GM21786 (cell line): ENCODE results near the gene LRRN3.
A peak's percentile ranks its signal among the peaks of the same experiment; 100 is the strongest.
"Not testable (repeated sequence)": the region's sequence is repeated elsewhere in the genome, so short reads cannot be mapped to it uniquely, and the experiment has no call there.

ENCODE experiments used
- ATAC-seq: cut with Tn5 transposase; IDR thresholded peaks from one replicate; pipeline ENCODE4 v1.9.1; 2021; ENCODE audit not compliant: unreplicated experiment

The LRRN3 gene

DNA sequence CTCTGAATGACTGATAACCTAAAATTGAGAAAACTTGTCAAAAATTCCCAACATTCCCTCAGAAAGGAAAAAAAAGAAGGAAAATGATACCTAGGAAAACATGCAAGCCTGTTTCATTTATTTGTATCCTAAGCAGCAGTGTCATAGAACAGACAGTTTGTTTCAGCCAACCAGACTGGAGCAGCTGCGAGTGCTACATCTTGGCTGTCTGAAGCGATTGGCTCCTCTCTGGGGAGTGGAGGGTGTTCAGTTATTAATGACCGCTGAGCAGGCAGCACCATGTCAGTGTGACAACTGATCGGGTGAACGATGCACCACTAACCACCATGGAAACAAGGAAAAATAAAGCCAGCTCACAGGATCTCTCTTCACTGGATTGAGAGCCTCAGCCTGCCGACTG is at the start of gene LRRN3:
Gene LRRN3 (plus strand): TSS at position 282 of the 400 bp plus-strand sequence. CDS start 31,646 bp downstream, outside the sequence.
- ATAC-seq = no peak

DNA sequence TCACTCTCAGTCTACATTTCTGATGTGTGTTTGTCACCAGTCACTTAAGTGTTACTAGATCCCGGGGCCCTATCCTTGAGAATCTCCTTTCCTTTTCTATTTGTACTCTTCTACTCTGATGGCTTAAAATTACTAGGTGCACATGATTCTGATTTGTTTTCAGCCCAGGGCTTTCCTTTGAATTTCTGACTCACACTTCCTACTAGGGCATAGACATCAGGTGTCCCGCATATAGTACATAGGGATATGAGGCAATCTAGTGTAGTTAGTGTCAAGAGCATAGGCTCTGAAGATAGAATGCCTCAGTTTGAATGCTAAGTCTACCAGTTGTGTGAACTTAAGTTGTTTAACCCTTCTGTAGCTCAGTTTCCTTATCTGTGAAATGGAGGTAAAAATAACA is 49.4 kb upstream of the LRRN3 start:
- no peak for ATAC-seq

DNA sequence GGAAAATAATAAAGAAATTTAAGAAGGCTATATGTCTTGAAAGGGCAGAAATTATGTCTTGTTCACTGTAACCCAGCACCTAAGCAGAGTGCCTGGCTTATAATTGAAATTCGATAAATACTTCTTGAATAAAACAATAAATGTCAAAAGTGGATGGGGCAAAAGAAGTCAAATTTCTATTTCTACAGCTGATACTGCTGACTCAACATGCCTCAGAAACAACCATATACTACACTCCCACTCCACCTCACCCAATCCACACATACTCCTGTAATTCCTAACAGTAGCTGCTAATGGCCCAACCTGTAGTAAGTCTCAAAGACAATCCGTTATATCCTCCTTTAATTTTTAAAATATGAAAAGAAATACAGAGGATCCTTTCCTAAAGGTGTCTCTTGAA is 48.1 kb upstream of the LRRN3 start:
- ATAC-seq = no peak

DNA sequence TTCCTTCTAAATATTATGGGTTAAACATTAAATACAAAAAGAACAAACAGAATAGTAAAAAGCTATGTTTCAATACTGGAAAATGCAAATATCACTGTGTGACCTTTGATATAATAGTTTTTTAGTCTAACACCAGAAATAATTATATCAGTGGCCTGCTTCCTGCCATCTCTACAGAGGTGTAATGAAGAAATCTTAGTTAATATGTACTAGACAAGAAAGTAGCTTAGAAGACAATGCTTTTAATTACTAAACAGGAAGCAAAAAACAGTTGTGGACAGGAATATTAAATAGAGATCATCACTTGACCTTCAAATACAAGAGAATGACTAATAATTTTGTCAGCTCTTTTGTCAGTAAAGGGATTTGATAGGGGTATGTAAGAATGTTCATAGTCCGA is 47.4 kb upstream of the LRRN3 start:
- peak; percentile 95 for ATAC-seq

DNA sequence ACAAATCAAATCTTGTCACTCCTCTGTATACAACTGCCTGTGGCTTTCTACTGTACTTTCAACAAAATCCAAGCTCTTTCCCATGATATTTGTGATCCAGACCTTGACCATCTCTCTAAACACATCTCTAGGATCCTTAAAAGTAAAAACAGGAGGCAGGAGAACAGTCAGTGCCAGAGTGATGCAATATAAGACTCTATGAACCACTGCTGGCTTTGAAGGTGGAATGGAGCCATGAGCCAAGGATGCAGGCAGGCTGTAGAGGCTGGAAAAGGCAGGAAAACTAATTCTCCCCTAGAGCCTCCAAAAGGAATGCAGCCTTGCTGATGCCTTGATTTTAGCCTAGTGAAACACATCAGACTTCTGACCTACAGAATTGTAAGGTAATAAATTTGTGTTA is 45.5 kb upstream of the LRRN3 start:
- no peak for ATAC-seq

DNA sequence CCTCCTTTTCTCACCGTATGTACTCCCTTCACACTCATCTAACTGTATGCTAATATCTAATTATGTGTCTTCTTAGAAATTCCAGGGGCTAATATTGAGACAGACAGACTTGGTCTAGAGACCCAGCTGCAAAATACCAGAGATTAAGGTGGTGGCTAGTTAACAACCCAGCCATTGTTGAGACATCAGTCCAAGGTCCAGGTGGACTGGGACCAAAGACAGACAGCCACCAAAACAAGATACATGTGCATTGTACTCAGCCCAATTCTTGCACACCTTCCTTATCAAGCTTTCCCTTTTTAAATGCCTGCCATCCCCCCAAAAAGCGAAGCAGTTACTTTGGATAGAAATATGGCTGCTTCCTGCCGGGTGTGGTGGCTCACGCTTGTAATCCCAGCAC is 43.3 kb upstream of the LRRN3 start:
- no peak for ATAC-seq

DNA sequence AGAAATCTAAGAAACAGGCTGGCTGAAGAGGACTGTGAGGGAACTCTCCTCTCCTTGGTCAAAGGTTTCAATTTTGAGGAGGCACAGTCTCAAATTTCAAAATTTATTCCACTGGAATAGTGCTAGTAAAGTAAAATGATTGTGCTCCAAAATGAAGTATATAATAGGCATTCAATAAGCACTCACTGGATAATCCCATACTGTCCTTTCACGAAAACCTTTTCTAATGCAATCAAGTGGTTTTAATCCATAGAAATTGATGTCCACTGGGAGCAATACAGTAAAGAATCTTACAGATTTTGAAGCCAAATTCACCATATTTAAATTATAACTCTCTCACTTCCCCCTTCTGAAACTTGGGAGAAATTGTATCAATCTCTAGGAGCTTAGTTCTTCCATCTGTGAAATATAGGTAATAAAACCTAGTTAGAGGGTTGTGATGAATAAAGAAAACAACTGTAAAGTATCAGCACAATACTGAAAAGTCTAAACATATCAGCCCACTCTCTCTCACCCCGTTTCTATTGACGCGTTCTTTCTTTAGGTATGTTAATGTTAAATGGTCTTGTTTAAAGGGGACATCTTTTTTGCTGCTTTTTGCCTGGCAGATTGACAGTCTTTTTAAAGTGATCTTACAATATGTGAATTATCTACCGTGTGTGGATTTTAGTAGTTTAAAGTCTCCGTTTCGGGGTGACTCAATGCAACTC is 40.8 kb upstream of the LRRN3 start:
- no peak for ATAC-seq

DNA sequence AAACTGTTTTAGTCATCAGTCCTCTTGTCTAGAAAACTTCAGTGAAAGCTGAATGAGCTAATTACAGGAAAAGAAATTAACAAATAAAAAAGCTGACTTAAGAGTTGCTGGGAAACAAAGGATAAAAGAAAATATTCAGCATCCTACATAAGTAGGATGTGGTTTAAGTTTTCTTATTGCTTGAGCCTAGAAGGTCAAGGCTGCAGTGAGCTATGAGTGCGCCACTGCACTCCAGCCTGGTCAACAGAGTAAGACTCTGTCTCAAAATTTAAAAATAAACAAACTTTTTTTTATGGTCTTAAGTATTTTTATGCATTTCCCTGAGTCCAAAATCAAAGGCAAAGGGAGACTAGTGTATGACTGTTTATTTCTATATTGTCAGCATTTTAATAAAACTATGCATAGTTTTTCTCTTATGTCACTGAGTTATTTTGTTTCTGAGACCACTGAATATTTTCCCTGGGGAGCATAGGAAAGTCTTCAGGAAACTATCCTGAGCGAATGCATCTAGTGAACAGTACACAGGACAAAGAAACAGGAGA is 40.0 kb upstream of the LRRN3 start:
- no peak for ATAC-seq

DNA sequence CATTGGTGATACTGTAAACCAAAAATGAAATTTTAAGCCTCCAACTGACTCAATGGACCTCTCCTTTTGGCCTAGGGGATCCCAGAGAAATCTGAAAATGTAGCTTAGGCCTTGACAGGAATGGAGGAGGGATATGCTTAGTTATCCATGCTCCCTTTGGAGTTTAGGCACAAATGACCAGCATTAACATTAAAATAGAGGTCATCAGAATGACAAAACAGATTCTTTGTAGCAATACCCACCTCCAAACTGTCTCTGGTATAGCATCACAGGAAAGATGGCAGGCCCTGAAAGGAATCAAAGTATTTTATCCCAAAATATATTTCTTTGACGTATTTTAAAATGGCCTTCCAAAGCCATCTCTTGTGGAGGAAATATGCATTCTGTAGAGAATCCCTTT is 39.1 kb upstream of the LRRN3 start:
- no peak for ATAC-seq

DNA sequence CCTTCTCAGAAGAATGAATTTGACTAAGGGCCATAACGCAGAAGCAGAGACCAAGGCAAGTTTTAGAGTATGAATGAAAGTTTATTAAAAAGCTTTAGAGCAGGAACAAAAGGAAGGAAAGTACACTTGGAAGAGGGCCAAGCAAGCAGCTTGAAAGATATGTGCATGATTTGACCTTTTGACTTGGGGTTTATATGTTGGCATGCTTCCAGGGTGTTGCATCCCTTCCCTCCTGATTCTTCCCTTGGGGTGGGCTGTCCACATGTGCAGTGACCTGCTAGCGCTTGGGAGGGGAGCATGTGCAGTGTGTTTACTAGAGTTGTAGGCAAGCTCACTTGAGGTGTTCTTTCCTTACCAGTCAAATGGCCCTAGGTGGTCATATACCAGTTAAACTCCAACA is 37.9 kb upstream of the LRRN3 start:
- no peak for ATAC-seq

DNA sequence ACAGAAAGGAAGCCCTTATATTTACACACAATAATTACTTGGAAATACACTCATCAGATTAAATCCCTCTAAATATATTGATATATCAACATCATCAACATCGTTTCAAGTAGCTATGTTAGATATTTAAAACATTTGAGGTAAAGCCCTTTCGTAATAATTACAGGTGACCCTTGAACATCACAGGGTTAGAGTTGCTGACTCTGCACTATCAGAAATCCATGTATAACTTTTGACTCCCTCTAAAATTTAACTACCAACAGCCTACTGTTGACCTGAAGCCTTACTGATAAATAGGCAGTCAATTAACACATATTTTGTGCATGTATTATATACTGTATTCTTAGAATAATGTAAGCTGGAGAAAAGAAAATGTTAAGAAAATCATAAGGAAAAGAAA is 34.6 kb upstream of the LRRN3 start:
- no peak for ATAC-seq

DNA sequence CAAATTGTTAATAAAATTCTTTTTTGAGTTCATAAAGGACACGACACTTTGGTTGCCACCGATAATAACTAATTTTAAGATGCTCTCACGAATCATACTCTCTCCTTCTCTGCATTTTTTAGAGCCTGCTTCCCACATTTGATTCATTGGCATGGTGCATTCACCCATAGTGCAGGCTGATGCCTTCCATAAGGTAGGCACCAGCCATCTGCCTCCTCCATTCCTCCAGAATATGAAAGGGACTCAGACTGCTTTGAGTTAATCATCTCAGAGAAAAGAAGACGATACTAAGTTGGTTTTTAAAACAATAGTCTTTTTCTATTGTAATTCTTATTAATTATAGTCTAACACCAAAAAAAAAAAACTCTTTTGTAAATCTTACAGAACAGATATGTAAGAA is 33.9 kb upstream of the LRRN3 start:
- no peak for ATAC-seq

DNA sequence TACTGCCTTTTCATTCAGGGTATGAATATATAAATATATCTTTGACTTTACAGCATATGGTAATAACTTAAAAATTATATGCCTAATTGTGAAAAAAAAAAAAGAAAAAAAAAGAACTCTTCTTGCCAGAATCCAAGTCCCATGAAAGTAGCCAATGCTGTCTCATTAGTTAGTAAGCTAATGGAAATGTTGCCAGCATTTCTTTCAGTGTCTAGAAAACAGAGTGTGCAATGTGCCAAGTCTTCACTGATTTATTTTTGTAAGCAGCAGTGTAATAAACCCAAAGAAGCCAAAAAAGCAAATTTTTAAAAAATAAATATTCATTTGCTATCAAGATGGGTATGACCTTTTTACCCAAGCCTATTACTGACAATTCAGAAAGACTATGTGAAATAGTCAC is 31.1 kb upstream of the LRRN3 start:
- ATAC-seq = no peak

DNA sequence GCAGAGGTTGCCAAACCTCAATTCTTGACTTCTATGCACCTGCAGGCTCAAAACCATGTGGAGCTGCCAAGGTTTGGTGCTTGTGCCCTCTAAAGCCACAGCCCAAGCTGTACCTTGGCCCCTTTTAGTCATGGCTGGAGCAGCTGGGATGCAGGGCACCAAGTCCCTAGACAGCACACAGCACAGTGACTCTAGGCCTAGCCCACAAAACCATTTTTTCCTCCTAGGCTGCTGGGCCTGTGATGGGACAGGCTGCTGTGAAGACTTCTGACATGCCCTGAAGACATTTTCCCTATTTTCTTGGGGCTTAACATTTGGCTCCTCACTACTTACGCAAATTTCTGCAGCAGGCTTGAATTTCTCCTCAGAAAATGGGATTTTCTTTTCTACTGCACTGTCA is 27.8 kb upstream of the LRRN3 start:
- no peak for ATAC-seq

DNA sequence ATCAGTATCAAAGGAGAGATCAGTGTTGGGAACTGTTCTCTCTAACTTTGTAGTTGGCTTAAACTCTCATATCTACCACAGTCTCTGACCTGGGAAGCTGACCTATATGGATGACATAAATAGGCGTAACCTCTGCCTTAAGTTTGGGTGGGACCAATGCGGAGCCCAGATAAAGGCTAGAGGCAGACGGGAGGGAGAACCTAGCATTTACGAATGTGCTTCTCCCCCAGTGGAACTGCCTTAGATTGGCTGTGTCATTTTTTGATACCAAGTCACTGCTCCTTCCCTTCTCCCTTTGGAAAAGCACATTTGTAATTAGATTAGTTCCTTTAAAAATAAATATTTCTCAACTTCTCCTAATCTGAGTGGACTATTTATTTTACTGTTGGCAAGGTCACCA is 23.7 kb upstream of the LRRN3 start:
- no peak for ATAC-seq

DNA sequence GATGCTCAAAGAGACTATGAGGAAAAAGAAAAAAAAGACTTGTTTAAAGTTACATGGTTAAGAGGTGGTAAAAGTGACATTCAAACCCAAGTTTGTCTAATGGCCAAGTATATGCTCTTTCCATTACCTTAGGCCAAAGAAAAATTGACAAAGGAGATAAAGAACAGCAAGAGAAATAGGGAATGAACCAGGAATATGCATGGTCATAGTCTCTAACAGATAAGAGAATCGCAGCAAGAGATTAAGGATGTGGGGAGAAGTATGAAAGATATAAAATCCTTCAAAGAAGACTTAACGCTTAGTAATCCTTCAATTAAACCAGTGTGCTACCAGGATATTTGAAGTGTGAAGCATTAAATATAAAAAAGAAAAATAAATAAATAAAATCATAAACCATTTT is 23.2 kb upstream of the LRRN3 start:
- no peak for ATAC-seq

DNA sequence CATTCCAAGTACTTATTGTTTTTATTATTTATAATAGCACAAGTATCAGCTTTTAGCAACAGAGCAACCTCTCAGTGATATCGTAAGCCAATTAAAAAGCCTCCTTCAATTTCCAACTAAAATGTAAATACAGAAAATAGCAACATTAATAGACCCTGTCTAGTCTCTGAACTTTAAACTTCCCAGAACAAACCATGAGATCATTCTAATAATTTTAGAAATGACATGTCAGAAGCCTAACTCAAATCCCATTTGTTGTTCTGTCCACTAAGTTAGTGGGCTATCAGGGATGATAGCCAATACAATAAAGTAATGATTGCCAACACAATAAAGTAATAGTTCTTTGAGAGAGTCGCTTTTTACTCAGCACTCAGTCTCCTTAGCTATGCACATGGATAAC is 22.3 kb upstream of the LRRN3 start:
- ATAC-seq = no peak

DNA sequence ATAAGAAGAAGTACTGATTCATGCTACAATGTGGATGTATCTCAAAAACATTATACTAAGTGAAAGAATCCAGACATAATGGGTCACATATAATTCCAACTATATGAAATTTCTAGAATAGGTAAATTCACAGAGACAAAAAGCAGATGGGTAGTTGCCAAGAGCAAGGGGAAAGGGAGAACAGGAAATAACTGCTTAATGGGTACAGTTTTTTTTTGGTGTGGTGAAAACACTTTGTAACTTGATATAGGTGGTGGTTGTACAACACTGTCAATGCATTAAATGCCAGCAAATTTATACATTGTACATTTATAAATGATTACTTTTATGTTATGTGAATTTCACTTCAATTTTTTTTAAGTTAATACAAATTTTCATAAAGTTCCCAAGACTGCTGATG is 19.4 kb upstream of the LRRN3 start:
- ATAC-seq = no peak

DNA sequence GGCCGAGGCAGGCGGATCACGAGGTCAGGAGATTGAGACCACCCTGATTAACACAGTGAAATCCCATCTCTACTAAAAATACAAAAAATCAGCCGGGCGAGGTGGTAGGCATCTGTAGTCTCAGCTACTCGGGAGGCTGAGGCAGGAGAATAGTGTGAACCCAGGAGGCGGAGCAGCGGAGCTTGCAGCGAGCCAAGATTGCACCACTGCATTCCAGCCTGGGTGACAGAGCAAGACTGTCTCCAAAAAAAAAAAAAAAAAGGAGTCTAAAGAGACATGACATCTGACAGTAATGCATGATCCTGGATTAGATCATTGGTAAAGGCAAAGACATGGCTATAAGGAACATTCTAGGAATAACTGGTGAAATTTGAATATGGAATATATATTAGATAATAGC is 18.3 kb upstream of the LRRN3 start:
- ATAC-seq = not testable (repeated sequence)

DNA sequence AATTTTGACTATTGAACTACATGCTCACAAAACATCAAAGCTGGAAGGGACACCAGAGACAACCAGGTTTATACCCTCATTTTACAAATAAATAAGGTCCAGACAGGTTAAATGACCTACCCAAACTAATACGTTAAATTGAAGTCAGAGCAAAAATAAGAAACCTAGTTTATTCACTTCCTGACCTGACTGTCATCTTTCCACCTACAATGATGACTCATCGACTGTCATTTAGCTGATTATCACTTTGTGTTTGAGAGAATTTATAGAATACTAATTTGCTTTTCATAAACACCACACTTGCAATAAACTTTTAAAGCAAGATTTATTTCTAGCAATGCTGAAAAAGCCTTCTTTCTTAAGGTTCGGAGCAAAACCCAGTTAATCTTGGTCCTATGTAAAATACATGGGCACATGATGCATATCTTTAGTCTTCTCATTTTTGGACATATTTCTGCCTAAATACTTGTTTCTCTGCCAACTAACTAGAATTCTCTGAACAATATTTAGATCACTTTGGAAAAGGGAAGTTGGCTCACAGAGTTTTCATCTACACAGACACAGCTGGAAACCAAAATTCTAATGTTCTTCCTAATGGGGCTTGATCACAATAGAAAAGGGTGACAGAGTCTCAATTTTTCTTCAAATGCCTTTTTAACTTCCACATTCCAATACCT is 16.7 kb upstream of the LRRN3 start:
- no peak for ATAC-seq

DNA sequence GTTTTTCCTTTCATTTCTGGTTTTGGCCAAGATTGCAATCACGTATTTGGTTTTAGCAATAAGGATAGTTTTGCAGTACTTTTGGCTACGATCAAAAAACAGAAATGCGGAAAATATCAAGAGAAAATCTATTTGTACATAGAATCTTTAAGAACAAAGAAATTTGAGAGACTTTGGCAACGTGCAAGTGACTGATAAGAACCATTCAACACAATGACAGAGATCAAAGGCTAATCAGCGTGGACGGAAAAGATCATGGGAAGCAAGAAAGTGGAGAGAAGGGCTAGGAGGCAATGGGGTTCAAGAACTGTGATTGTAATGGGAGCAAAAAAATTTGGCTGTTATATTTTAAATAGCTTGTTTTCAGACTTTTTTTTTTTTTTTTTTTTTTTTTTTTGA is 16.2 kb upstream of the LRRN3 start:
- ATAC-seq = no peak

DNA sequence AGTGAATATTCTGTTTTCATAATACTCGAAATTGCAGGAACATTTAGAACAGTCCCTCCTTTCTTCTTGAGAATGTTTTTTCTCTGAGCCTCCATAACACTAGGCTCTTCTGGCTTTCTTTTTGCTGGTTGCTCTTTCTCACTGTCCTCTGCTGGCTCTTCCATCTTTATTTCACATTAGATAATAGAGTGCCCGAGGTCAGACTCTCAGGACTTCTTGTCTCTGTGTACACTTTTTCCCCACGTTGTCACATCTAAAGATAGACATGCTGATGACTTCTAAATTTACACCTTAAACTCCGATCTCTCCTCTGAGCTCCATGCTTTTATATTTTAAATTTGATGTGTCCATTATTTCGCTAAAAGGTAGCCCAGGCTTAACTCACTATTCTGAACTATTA is 15.4 kb upstream of the LRRN3 start:
- ATAC-seq = no peak

DNA sequence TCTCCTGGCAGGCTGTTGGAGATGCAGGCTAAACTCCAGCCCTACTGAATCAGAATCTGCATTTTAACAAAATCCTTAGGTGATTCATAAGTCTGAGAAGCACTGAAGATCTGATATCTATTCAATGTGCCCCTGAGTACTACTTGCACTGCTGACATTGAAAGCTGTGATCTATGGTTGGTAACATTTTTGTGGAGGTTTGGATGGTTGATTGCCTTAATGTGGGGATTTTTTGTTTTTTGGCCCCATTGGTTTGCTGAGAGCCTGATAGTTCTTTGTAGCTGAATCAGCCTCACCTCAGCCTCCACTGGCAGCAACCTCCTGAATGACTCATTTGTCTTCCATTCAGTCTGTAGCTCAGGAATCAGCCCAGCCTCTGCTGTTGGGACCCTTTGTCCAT is 14.7 kb upstream of the LRRN3 start:
- ATAC-seq = no peak
